CD4-positive, alpha-beta memory T cell (primary cell): Measurements from ENCODE around the gene CFHR2. TPM values are rescaled to one million over a fixed set of nuclear protein-coding genes. Genes with fewer than 3 reads are reported as not detected.
"Not testable (repeated sequence)": the region's sequence is repeated elsewhere in the genome, so short reads cannot be mapped to it uniquely, and the experiment has no call there.

ENCODE experiments used
- CTCF ChIA-PET: fragments of 350-600 bp; sonication (Branson Sonifier 250); formaldehyde crosslinking; loops from one replicate; lab custom pipeline; 2021; ENCODE audit warnings: inconsistent platforms; ENCODE audit not compliant: partially characterized antibody; lab: Charles Lee
- POLR2A ChIA-PET: fragments of 350-600 bp; sonication (Branson Sonifier 250); formaldehyde crosslinking; loops from one replicate; lab custom pipeline; 2021; ENCODE audit not compliant: partially characterized antibody; lab: Charles Lee
- DNase-seq, 5 donors: peaks; one replicate each; pipeline versions ENCODE4 v3.0.0 to v3.0.0-alpha.2; 2020 to 2022; ENCODE audit warnings: mixed read lengths in 1 of 5
- H3K27ac ChIP-seq: one replicate; pipeline ENCODE4 v1.7.0; 2013; ENCODE audit warnings: low read depth, low read length
- H3K27me3 ChIP-seq: 2 replicates; pipeline ENCODE4 v1.7.0; 2013; ENCODE audit warnings: mild to moderate bottlenecking, low read length, moderate library complexity; ENCODE audit not compliant: insufficient read depth
- H3K36me3 ChIP-seq: 2 replicates; pipeline ENCODE4 v1.7.0; 2013; ENCODE audit warnings: mild to moderate bottlenecking, low read length, moderate library complexity; ENCODE audit not compliant: insufficient read depth
- H3K4me1 ChIP-seq: 2 replicates; pipeline ENCODE4 v1.7.0; 2013; ENCODE audit warnings: mild to moderate bottlenecking, low read length, moderate library complexity; ENCODE audit not compliant: insufficient read depth
- H3K4me3 ChIP-seq, 2 donors: one replicate each; pipeline ENCODE4 v1.7.0; 2013; ENCODE audit warnings: low read length in 2 of 2, mild to moderate bottlenecking in 1 of 2
- H3K9me3 ChIP-seq, 2 donors: one replicate each; pipeline ENCODE4 v1.7.0; 2013; ENCODE audit warnings: low read length in 2 of 2, control low read depth in 1 of 2; ENCODE audit not compliant: control insufficient read depth in 1 of 2
- H3K27ac Mint-ChIP-seq, 7 donors: one replicate each; pipeline ENCODE4 v1.8.0; 2020 to 2021; ENCODE audit warnings: mixed read lengths in 7 of 7, mild to moderate bottlenecking in 6 of 7, inconsistent platforms in 3 of 7, moderate library complexity in 3 of 7
- H3K27me3 Mint-ChIP-seq, 2 donors: one replicate each; pipeline ENCODE4 v1.8.0; 2020 to 2021; ENCODE audit warnings: mixed read lengths in 2 of 2
- H3K36me3 Mint-ChIP-seq, 2 donors: one replicate each; pipeline ENCODE4 v1.8.0; 2020 to 2021; ENCODE audit warnings: mixed read lengths in 2 of 2, inconsistent platforms in 1 of 2, mild to moderate bottlenecking in 1 of 2
- H3K4me1 Mint-ChIP-seq, 4 donors: one replicate each; pipeline ENCODE4 v1.8.0; 2020 to 2021; ENCODE audit warnings: mixed read lengths in 4 of 4, mild to moderate bottlenecking in 1 of 4
- H3K4me3 Mint-ChIP-seq, 8 donors: one replicate each; pipeline ENCODE4 v1.8.0; 2020 to 2021; ENCODE audit warnings: mixed read lengths in 8 of 8, mild to moderate bottlenecking in 7 of 8, moderate library complexity in 6 of 8, inconsistent platforms in 3 of 8
- H3K9me3 Mint-ChIP-seq, 8 donors: one replicate each; pipeline ENCODE4 v1.8.0; 2020 to 2021; ENCODE audit warnings: mixed read lengths in 8 of 8, mild to moderate bottlenecking in 5 of 8, inconsistent platforms in 3 of 8, moderate library complexity in 1 of 8
- intact Hi-C: fragments of 100-400 bp; cut with micrococcal nuclease; formaldehyde crosslinking; loops from one replicate; pipeline ENCODE4 v1.15.1; 2023
- polyA plus RNA-seq, 2 donors: library from polyadenylated mRNA; unstranded; fragments of 300-500 nt; fragmentation: Illumina TruSeq; gene quantifications; one replicate each; pipeline ENCODE4 v1.2.3, GENCODE V29; 2021
- total RNA-seq, 2 experiments: library from RNA; stranded (reverse); gene quantifications; one replicate each; pipeline ENCODE4 v1.2.3, GENCODE V29; 2021

Gene CFHR2
- total and polyA plus RNA-seq, 4 experiments from 2014 or later = not detected

- CTCF ChIA-PET = interaction anchor here (1.1 kb wide), 1 partner anchor 20 kb away, joined by 3 read pairs; no protein-coding TSS in a partner anchor
- no peak overlapping the region for H3K4me3 ChIP-seq
- no peaks in the 10 kb centered on the region for H3K4me1 ChIP-seq
- no peaks in the 10 kb centered on the region for H3K36me3 ChIP-seq
- no peak overlapping the region for H3K27ac ChIP-seq
- H3K27me3 Mint-ChIP-seq = no peaks in the 10 kb centered on the region
- no peaks in the 10 kb centered on the region for H3K27me3 ChIP-seq
- H3K9me3 Mint-ChIP-seq = no peaks in the 10 kb centered on the region
- POLR2A ChIA-PET = no interaction called here
- H3K4me3 Mint-ChIP-seq = no peak overlapping the region
- no peak for DNase-seq
- no peak overlapping the region for H3K27ac Mint-ChIP-seq
- no peaks in the 10 kb centered on the region for H3K9me3 ChIP-seq
- H3K4me1 Mint-ChIP-seq = no peaks in the 10 kb centered on the region
- H3K36me3 Mint-ChIP-seq = no peaks in the 10 kb centered on the region
- intact Hi-C loops = no loop called here
Measured at GRCh38 chr1:196976278-196976677, 32.7 kb downstream of the CFHR2 start.

- Histone ChIP-seq H3K36me3 (no peaks in the 10 kb centered on the region), H3K27ac (no peak within 1 kb of the TSS), H3K27me3 (no peaks in the 10 kb centered on the region), H3K4me1 (no peaks in the 10 kb centered on the region), H3K4me3 (no peak within 1 kb of the TSS), H3K9me3 (no peaks in the 10 kb centered on the region)
- DNase-seq = no peak
- Mint-ChIP-seq H3K27me3 (no peaks in the 10 kb centered on the region), H3K4me3 (no peak within 1 kb of the TSS), H3K4me1 (no peaks in the 10 kb centered on the region), H3K36me3 (no peaks in the 10 kb centered on the region), H3K9me3 (no peaks in the 10 kb centered on the region), H3K27ac (no peak within 1 kb of the TSS)
- ChIA-PET POLR2A (no interaction called here), CTCF (no interaction called here)
- intact Hi-C loops = no loop called here
Measured at GRCh38 chr1:196977278-196977677, 33.7 kb downstream of the CFHR2 start, which contains the start of gene CFHR5. TSS of gene CFHR5 (plus strand) at chr1:196977556. CDS start at chr1:196977665, 109 bp downstream.

GRCh38 chr1:196980859-196981258, 37.3 kb downstream of the CFHR2 start:
- no peaks in the 10 kb centered on the region for H3K36me3 ChIP-seq
- Mint-ChIP-seq H3K36me3 (no peaks in the 10 kb centered on the region), H3K9me3 (peaks cover 0 to under 1% (median 0%) of the 10 kb centered on the region in 8 donors), H3K27me3 (no peaks in the 10 kb centered on the region), H3K27ac (no peak overlapping the region), H3K4me1 (no peaks in the 10 kb centered on the region), H3K4me3 (no peak overlapping the region)
- CTCF ChIA-PET = no interaction called here
- H3K4me1 ChIP-seq = no peaks in the 10 kb centered on the region
- H3K27ac ChIP-seq = no peak overlapping the region
- no peak overlapping the region for H3K4me3 ChIP-seq
- no peaks in the 10 kb centered on the region for H3K27me3 ChIP-seq
- POLR2A ChIA-PET = no interaction called here
- no peaks in the 10 kb centered on the region for H3K9me3 ChIP-seq
- intact Hi-C loops = no loop called here
- DNase-seq = no peak

- DNase-seq, H3K4me1 ChIP-seq, H3K9me3 Mint-ChIP-seq, H3K36me3 Mint-ChIP-seq, H3K27me3 Mint-ChIP-seq, intact Hi-C loops, CTCF ChIA-PET, H3K4me3 ChIP-seq, H3K9me3 ChIP-seq, H3K27me3 ChIP-seq, H3K27ac ChIP-seq, H3K27ac Mint-ChIP-seq, POLR2A ChIA-PET, H3K4me1 Mint-ChIP-seq, H3K36me3 ChIP-seq, H3K4me3 Mint-ChIP-seq: not testable (repeated sequence)
Measured at GRCh38 chr1:196982247-196982646, 38.7 kb downstream of the CFHR2 start.

GRCh38 chr1:196991919-196992651, 48.5 kb downstream of the CFHR2 start:
- H3K36me3 Mint-ChIP-seq, H3K27ac ChIP-seq, H3K27me3 ChIP-seq, H3K4me1 ChIP-seq, H3K9me3 ChIP-seq, H3K27me3 Mint-ChIP-seq, H3K9me3 Mint-ChIP-seq, DNase-seq, H3K4me3 ChIP-seq, POLR2A ChIA-PET, H3K4me3 Mint-ChIP-seq, CTCF ChIA-PET, H3K36me3 ChIP-seq, H3K27ac Mint-ChIP-seq, intact Hi-C loops, H3K4me1 Mint-ChIP-seq: not testable (repeated sequence)

- DNase-seq = no peak
- Histone ChIP-seq H3K36me3 (no peaks in the 10 kb centered on the region), H3K27me3 (no peaks in the 10 kb centered on the region), H3K4me1 (no peaks in the 10 kb centered on the region), H3K4me3 (no peak overlapping the region), H3K27ac (no peak overlapping the region), H3K9me3 (no peaks in the 10 kb centered on the region)
- H3K36me3 Mint-ChIP-seq = no peaks in the 10 kb centered on the region
- H3K27me3 Mint-ChIP-seq = peaks cover 2 to 4% of the 10 kb centered on the region in 2 donors
- intact Hi-C loops = no loop called here
- no peak overlapping the region for H3K27ac Mint-ChIP-seq
- peaks cover 0 to 6% (median 0%) of the 10 kb centered on the region in 8 donors for H3K9me3 Mint-ChIP-seq
- POLR2A ChIA-PET = no interaction called here
- H3K4me1 Mint-ChIP-seq = no peaks in the 10 kb centered on the region
- CTCF ChIA-PET = no interaction called here
- no peak overlapping the region for H3K4me3 Mint-ChIP-seq
Measured at GRCh38 chr1:196993916-196994315, 50.4 kb downstream of the CFHR2 start.

GRCh38 chr1:196997423-196997822, 53.9 kb downstream of the CFHR2 start:
- Mint-ChIP-seq H3K4me3 (no peak overlapping the region), H3K27ac (no peak overlapping the region), H3K4me1 (no peaks in the 10 kb centered on the region), H3K36me3 (no peaks in the 10 kb centered on the region), H3K9me3 (no peaks in the 10 kb centered on the region), H3K27me3 (peaks cover 0 to 1% of the 10 kb centered on the region in 2 donors)
- no peak overlapping the region for H3K27ac ChIP-seq
- no peak for DNase-seq
- H3K36me3 ChIP-seq = no peaks in the 10 kb centered on the region
- intact Hi-C loops = no loop called here
- H3K4me1 ChIP-seq = no peaks in the 10 kb centered on the region
- no peaks in the 10 kb centered on the region for H3K27me3 ChIP-seq
- ChIA-PET CTCF (no interaction called here), POLR2A (no interaction called here)
- no peak overlapping the region for H3K4me3 ChIP-seq
- no peaks in the 10 kb centered on the region for H3K9me3 ChIP-seq
